Bronchial epithelial cell (primary cell): Measurements from ENCODE around the gene TAX1BP3. TPM values are rescaled to one million over a fixed set of nuclear protein-coding genes. Genes with fewer than 3 reads are reported as not detected.

Source experiments
- DNase-seq: peaks from one replicate; pipeline ENCODE4 v3.0.0-alpha.2; 2010; ENCODE audit warnings: low read depth
- FAIRE-seq: peaks from 2 replicates; lab custom pipeline; 2011; peaks lifted over from hg19 to GRCh38; lab: Jason Lieb, UNC
- H3K27me3 ChIP-seq: 2 replicates; pipeline ENCODE4 v1.5.1; 2011; ENCODE audit warnings: low read length; ENCODE audit not compliant: control insufficient read depth, insufficient read depth
- H3K36me3 ChIP-seq: 2 replicates; pipeline ENCODE4 v1.5.1; 2011; ENCODE audit warnings: low read length; ENCODE audit not compliant: control insufficient read depth, insufficient read depth
- H3K4me3 ChIP-seq: 2 replicates; pipeline ENCODE4 v1.5.1; 2011; ENCODE audit warnings: mild to moderate bottlenecking, low read depth, low read length, control low read depth
- total RNA-seq: library from RNA; depleted of rRNA; stranded (reverse); fragments of >200 nt; gene quantifications from 2 replicates; pipeline ENCODE4 v1.2.1, GENCODE V29; 2014
- TF ChIP-seq, protein P1 (sequence below): IDR thresholded peaks from 2 replicates; pipeline ENCODE4 v1.5.1; 2011; ENCODE audit warnings: mild to moderate bottlenecking, moderate library complexity, low read length, control low read depth, inconsistent platforms; ENCODE audit not compliant: insufficient read depth, severe bottlenecking

Gene TAX1BP3
- total RNA-seq, 1 donor from 2014 or later, result 150 TPM

DNA sequence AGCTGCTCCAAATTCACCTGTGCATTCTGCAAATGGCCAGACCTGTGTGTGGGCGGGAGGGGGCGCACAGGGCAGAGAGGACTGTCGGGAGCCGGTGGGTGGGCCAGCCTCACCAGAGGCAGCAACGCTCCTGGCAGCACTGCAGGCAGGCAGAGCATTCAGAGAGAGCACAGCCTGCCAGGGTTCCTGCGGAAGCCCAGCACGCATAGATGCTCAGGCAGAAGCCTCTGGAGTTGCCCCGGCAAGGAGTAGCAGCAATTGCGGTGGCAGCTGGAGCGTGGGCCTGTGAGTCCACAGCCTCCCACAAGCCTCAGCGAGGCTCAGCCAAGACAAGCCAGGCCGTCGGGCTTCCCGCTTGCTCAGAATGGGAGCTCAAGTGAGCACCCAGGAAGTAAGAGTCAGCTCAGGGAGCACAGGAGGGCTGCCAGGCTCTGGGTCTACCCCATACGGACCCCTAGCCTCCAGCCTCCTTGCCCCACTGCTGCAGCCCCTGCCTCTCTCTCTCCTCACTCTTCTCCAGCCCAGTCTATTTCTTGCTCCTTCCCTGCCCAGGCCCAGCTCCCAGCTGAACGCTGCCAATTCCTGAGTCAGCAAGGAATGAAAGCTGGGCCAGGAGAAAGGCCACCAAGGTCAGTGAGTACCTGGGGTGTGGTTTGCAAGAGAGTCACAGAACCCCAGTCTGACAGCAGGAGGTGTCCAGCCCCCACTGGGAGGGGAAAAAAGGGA is 9.9 kb upstream of the TAX1BP3 start:
- H3K36me3 ChIP-seq, result no peaks in the 10 kb centered on the region
- FAIRE-seq (no peak), DNase-seq (no peak)
- no peaks in the 10 kb centered on the region for H3K27me3 ChIP-seq
- H3K4me3 ChIP-seq, result no peak overlapping the region
- TF ChIP-seq, protein P1, sequence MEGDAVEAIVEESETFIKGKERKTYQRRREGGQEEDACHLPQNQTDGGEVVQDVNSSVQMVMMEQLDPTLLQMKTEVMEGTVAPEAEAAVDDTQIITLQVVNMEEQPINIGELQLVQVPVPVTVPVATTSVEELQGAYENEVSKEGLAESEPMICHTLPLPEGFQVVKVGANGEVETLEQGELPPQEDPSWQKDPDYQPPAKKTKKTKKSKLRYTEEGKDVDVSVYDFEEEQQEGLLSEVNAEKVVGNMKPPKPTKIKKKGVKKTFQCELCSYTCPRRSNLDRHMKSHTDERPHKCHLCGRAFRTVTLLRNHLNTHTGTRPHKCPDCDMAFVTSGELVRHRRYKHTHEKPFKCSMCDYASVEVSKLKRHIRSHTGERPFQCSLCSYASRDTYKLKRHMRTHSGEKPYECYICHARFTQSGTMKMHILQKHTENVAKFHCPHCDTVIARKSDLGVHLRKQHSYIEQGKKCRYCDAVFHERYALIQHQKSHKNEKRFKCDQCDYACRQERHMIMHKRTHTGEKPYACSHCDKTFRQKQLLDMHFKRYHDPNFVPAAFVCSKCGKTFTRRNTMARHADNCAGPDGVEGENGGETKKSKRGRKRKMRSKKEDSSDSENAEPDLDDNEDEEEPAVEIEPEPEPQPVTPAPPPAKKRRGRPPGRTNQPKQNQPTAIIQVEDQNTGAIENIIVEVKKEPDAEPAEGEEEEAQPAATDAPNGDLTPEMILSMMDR, result no peak

DNA sequence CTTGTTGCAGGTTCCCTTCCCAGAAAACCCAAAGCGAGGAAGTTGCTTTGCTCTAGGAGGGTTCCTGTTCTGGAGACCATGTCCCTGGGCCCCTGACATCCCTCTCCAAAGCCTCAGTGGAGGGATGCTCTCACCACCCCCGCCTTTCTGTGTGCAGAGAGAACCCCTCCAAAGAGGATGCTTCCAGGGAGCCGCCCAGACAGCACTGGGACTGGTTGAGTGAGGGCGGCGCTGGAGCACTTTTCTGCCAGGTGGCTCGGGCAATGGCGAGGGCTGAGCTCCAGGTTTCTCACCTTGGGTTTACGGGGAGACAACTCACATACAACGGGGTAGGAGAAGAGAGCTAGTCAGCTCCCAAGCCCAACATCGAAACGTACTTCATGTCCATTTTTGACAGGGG is 7.5 kb upstream of the TAX1BP3 start:
- TF ChIP-seq, protein P1, result no peak
- no peak for FAIRE-seq
- H3K4me3 ChIP-seq, result no peak overlapping the region
- no peak for DNase-seq
- H3K27me3 ChIP-seq, result no peaks in the 10 kb centered on the region
- no peaks in the 10 kb centered on the region for H3K36me3 ChIP-seq

DNA sequence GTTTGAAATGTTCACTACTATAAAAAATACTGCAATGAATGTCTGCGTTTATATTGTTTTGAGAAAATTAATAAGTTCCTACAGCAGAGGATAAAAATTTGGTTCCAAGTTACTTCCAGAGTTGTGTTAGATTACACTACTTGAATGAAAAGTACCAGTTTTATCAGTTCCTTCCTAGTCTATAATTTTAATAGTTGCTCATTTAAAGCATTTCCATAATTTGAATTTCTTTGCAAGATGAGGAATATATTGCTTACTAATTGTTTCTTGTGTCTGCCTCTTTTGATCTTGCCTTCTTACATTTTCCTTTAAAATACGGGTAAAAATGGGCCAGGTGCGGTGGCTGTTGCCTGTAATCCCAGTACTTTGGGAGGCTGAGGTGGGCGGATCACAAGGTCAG is 4.2 kb upstream of the TAX1BP3 start:
- FAIRE-seq (no peak), DNase-seq (no peak)
- no peaks in the 10 kb centered on the region for H3K36me3 ChIP-seq
- TF ChIP-seq, protein P1, result no peak
- H3K4me3 ChIP-seq, result no peak overlapping the region
- H3K27me3 ChIP-seq, result no peaks in the 10 kb centered on the region

DNA sequence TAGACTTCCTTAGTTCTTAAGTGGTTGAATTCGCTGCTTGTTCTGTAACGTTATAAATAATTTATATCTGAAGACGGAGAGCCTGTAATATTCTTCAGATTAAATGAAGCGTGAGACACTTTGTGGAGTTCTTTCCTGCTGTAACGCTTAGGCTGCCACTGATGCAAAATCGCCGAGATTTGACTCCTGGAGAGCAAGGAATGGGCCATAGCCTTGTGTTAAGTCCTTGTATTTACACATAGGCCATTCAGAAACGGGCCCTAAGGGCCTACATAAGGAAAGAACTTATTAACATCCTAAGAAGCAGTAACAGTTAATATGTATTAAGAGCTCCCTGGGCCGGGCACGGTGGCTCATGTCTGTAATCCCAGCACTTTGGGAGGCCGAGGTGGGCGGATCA is 1.2 kb upstream of the TAX1BP3 start:
- no peaks in the 10 kb centered on the region for H3K27me3 ChIP-seq
- FAIRE-seq, result no peak
- TF ChIP-seq, protein P1, result no peak
- peaks cover 10% of the 10 kb centered on the region for H3K36me3 ChIP-seq
- H3K4me3 ChIP-seq, result peak overlapping the region; percentile 89
- no peak for DNase-seq

DNA sequence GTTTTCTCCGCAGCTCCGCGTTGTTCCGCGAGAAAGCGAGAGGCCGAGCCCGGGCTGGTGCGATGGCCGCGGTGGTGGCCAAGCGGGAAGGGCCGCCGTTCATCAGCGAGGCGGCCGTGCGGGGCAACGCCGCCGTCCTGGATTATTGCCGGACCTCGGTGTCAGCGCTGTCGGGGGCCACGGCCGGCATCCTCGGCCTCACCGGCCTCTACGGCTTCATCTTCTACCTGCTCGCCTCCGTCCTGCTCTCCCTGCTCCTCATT is 638 bp upstream of the TAX1BP3 start:
- peak overlapping the region; percentile 89 for H3K4me3 ChIP-seq
- peaks cover 15% of the 10 kb centered on the region for H3K36me3 ChIP-seq
- FAIRE-seq, result no peak
- TF ChIP-seq, protein P1, result no peak
- no peaks in the 10 kb centered on the region for H3K27me3 ChIP-seq
- DNase-seq, result no peak
